ENCODE measurements around the gene LRP1B. TPM values are rescaled to one million over a fixed set of nuclear protein-coding genes. Genes with fewer than 3 reads are reported as not detected.

Gene LRP1B
- polyA plus RNA-seq, 1 of the 3 experiments (the other 2 are of a cell fraction), result 0.28 TPM

GRCh38 chr2:141055531-141055930 is 1075.3 kb downstream of the LRP1B start:
- no peak for DNase-seq
- TF ChIP-seq, protein P1, sequence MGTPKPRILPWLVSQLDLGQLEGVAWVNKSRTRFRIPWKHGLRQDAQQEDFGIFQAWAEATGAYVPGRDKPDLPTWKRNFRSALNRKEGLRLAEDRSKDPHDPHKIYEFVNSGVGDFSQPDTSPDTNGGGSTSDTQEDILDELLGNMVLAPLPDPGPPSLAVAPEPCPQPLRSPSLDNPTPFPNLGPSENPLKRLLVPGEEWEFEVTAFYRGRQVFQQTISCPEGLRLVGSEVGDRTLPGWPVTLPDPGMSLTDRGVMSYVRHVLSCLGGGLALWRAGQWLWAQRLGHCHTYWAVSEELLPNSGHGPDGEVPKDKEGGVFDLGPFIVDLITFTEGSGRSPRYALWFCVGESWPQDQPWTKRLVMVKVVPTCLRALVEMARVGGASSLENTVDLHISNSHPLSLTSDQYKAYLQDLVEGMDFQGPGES (IDR thresholded peaks at IDR 0.05; ENCODE audit: low read depth, low read length), result no peak
- no peak for TF ChIP-seq RXRA (IDR thresholded peaks at IDR 0.05; ENCODE audit: borderline replicate concordance, low read depth)
- TF ChIP-seq RAD21 (IDR thresholded peaks at IDR 0.05; ENCODE audit: low read length), result no peak
- TF ChIP-seq, protein P2, sequence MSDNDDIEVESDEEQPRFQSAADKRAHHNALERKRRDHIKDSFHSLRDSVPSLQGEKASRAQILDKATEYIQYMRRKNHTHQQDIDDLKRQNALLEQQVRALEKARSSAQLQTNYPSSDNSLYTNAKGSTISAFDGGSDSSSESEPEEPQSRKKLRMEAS (IDR thresholded peaks at IDR 0.05; ENCODE audit: low read depth), result no peak
- no peak for TF ChIP-seq TAF1 (IDR thresholded peaks at IDR 0.05; ENCODE audit: borderline replicate concordance, low read depth, low read length)
- no peak for TF ChIP-seq FOXJ3 (CRISPR knock-in tag; IDR thresholded peaks at IDR 0.05)
- no peak for TF ChIP-seq POLR2AphosphoS5 (IDR thresholded peaks at IDR 0.05; ENCODE audit: low read depth, low read length)
- TF ChIP-seq NRF1 (IDR thresholded peaks at IDR 0.05; ENCODE audit: low read depth, low read length), result no peak
- TF ChIP-seq YY1 (IDR thresholded peaks at IDR 0.05; ENCODE audit: low read depth), result no peak
- no peak for TF ChIP-seq CHD2 (IDR thresholded peaks at IDR 0.05; ENCODE audit: low read length, partially characterized antibody)
- no peak for TF ChIP-seq RCOR1 (IDR thresholded peaks at IDR 0.05; ENCODE audit: low read length)
- TF ChIP-seq TEAD4 (IDR thresholded peaks at IDR 0.05; ENCODE audit: borderline replicate concordance, insufficient read depth), result peak; percentile 33; the same call in 1 of the 2 replicates
- no peak for TF ChIP-seq SIN3A (IDR thresholded peaks at IDR 0.05; ENCODE audit: borderline replicate concordance, low read depth, low read length)
- TF ChIP-seq NFIC (IDR thresholded peaks at IDR 0.05; ENCODE audit: borderline replicate concordance), result no peak
- TF ChIP-seq FOSL2 (IDR thresholded peaks at IDR 0.05; ENCODE audit: borderline replicate concordance, low read depth), result peak; percentile 65; the same call in 1 of the 2 replicates
- TF ChIP-seq, protein P3, sequence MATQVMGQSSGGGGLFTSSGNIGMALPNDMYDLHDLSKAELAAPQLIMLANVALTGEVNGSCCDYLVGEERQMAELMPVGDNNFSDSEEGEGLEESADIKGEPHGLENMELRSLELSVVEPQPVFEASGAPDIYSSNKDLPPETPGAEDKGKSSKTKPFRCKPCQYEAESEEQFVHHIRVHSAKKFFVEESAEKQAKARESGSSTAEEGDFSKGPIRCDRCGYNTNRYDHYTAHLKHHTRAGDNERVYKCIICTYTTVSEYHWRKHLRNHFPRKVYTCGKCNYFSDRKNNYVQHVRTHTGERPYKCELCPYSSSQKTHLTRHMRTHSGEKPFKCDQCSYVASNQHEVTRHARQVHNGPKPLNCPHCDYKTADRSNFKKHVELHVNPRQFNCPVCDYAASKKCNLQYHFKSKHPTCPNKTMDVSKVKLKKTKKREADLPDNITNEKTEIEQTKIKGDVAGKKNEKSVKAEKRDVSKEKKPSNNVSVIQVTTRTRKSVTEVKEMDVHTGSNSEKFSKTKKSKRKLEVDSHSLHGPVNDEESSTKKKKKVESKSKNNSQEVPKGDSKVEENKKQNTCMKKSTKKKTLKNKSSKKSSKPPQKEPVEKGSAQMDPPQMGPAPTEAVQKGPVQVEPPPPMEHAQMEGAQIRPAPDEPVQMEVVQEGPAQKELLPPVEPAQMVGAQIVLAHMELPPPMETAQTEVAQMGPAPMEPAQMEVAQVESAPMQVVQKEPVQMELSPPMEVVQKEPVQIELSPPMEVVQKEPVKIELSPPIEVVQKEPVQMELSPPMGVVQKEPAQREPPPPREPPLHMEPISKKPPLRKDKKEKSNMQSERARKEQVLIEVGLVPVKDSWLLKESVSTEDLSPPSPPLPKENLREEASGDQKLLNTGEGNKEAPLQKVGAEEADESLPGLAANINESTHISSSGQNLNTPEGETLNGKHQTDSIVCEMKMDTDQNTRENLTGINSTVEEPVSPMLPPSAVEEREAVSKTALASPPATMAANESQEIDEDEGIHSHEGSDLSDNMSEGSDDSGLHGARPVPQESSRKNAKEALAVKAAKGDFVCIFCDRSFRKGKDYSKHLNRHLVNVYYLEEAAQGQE (IDR thresholded peaks at IDR 0.05; ENCODE audit: low read depth, low read length), result no peak
- TF ChIP-seq GATA2 (CRISPR knock-in tag; IDR thresholded peaks at IDR 0.05), result no peak
- no peak for TF ChIP-seq MEF2A (IDR thresholded peaks at IDR 0.05; ENCODE audit: borderline replicate concordance, low read depth)
- TF ChIP-seq EZH2phosphoT487 (IDR thresholded peaks at IDR 0.05; ENCODE audit: borderline replicate concordance, low read depth), result no peak
- TF ChIP-seq, protein P4, sequence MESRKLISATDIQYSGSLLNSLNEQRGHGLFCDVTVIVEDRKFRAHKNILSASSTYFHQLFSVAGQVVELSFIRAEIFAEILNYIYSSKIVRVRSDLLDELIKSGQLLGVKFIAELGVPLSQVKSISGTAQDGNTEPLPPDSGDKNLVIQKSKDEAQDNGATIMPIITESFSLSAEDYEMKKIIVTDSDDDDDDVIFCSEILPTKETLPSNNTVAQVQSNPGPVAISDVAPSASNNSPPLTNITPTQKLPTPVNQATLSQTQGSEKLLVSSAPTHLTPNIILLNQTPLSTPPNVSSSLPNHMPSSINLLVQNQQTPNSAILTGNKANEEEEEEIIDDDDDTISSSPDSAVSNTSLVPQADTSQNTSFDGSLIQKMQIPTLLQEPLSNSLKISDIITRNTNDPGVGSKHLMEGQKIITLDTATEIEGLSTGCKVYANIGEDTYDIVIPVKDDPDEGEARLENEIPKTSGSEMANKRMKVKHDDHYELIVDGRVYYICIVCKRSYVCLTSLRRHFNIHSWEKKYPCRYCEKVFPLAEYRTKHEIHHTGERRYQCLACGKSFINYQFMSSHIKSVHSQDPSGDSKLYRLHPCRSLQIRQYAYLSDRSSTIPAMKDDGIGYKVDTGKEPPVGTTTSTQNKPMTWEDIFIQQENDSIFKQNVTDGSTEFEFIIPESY (IDR thresholded peaks at IDR 0.05; ENCODE audit: borderline replicate concordance, low read depth), result no peak
- TF ChIP-seq SMC3 (IDR thresholded peaks at IDR 0.05; ENCODE audit: low read depth, low read length), result no peak
- TF ChIP-seq JUND (IDR thresholded peaks at IDR 0.05), result peak; percentile 64
- TF ChIP-seq RFX5 (IDR thresholded peaks at IDR 0.05; ENCODE audit: low read length), result no peak
- TF ChIP-seq USF1 (IDR thresholded peaks at IDR 0.05; ENCODE audit: borderline replicate concordance, low read depth), result no peak
- TF ChIP-seq, protein P5, sequence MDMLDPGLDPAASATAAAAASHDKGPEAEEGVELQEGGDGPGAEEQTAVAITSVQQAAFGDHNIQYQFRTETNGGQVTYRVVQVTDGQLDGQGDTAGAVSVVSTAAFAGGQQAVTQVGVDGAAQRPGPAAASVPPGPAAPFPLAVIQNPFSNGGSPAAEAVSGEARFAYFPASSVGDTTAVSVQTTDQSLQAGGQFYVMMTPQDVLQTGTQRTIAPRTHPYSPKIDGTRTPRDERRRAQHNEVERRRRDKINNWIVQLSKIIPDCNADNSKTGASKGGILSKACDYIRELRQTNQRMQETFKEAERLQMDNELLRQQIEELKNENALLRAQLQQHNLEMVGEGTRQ (IDR thresholded peaks at IDR 0.05; ENCODE audit: borderline replicate concordance, low read depth, low read length), result no peak
- no peak for TF ChIP-seq MXI1 (IDR thresholded peaks at IDR 0.05; ENCODE audit: low read depth, low read length)
- peak; percentile 23; the same call in 1 of the 2 replicates for TF ChIP-seq TCF12 (IDR thresholded peaks at IDR 0.05)

More at GRCh38 chr2:141055531-141055930, 1075.3 kb downstream of the LRP1B start:
- no peak overlapping the region for H3K4me2 ChIP-seq
- ChIA-PET CTCF (no interaction called here), POLR2A (no interaction called here)
- no peak overlapping the region for H3K9ac ChIP-seq
- no peaks in the 10 kb centered on the region; a peak in 1 of 4 replicates for H3K4me1 ChIP-seq (ENCODE audit: control insufficient read depth in 1 of 2, insufficient read depth in 2 of 2, low read depth in 1 of 2, low read length in 1 of 2)
- H4K20me1 ChIP-seq (ENCODE audit: insufficient read depth), result no peaks in the 10 kb centered on the region
- no peaks in the 10 kb centered on the region for H3K79me2 ChIP-seq (ENCODE audit: insufficient read depth)
- H3F3A ChIP-seq (replicated peaks; ENCODE audit: insufficient read depth), result no peaks in the 10 kb centered on the region
- H3K4me3 ChIP-seq (ENCODE audit: low read depth in 2 of 2, low read length in 1 of 2), result no peak overlapping the region
- H3K27me3 ChIP-seq (ENCODE audit: insufficient read depth), result no peaks in the 10 kb centered on the region
- no peaks in the 10 kb centered on the region for H3K36me3 ChIP-seq (replicated peaks in 1 of 2; ENCODE audit: control insufficient read depth in 1 of 2, insufficient read depth in 2 of 2, low read length in 1 of 2)
- 90% methylated on average over 1 of the region's 1 CpG for WGBS (ENCODE audit: low lambda C conversion rate)
- 0 out of 2 replicates have a peak overlapping the region, but pooled peaks have one; percentile 41 for H2AFZ ChIP-seq (ENCODE audit: low read depth)
- H3K9me2 ChIP-seq, result no peaks in the 10 kb centered on the region
- no peaks in the 10 kb centered on the region for H3K9me3 ChIP-seq
- H3K27ac ChIP-seq (ENCODE audit: low read depth in 2 of 2, low read length in 1 of 2), result peak overlapping the region in 1 of 2 experiments; percentile 36; a peak in 2 of 4 replicates
